ENCODE measurements around the gene PITPNM1. TPM values are rescaled to one million over a fixed set of nuclear protein-coding genes. Genes with fewer than 3 reads are reported as not detected.

Gene PITPNM1
- total RNA-seq, 4 donors from 2014 or later: 4.0 to 12.2 (median 7.7) TPM

GRCh38 chr11:67522338-67522737 is 17.2 kb upstream of the PITPNM1 start:
- Histone ChIP-seq H3K4me3 (no peak overlapping the region), H3K36me3 (no peaks in the 10 kb centered on the region), H3K27me3 (peaks cover 0 to 4% (median 4%) of the 10 kb centered on the region in 3 donors), H3K4me1 (no peaks in the 10 kb centered on the region), H3K9me3 (no peaks in the 10 kb centered on the region), H3K27ac (no peak overlapping the region)
- TF ChIP-seq POLR2A (IDR thresholded peaks at IDR 0.05) (no peak), CTCF (IDR thresholded peaks at IDR 0.05 in 4 of 5, conservative IDR thresholded peaks at IDR 0.05 in 1 of 5) (no peak)
- ATAC-seq (no peak), DNase-seq (no peak)
- in situ Hi-C loops (cut with MboI; ENCODE audit: low sequenced_read_pairs in 4 of 4): no loop called here
- intact Hi-C loops (cut with DNase I; ENCODE audit: low total_unique reads): no loop called here

GRCh38 chr11:67521924-67522323 is 16.8 kb upstream of the PITPNM1 start:
- in situ Hi-C loops (cut with MboI; ENCODE audit: low sequenced_read_pairs in 4 of 4): no loop called here
- Histone ChIP-seq H3K4me3 (no peak overlapping the region), H3K27ac (no peak overlapping the region), H3K36me3 (no peaks in the 10 kb centered on the region), H3K4me1 (no peaks in the 10 kb centered on the region), H3K27me3 (peaks cover 0 to 4% (median 4%) of the 10 kb centered on the region in 3 donors), H3K9me3 (no peaks in the 10 kb centered on the region)
- DNase-seq (no peak), ATAC-seq (no peak)
- TF ChIP-seq CTCF (IDR thresholded peaks at IDR 0.05 in 4 of 5, conservative IDR thresholded peaks at IDR 0.05 in 1 of 5): no peak
- no peak for TF ChIP-seq POLR2A (IDR thresholded peaks at IDR 0.05)
- intact Hi-C loops (cut with DNase I; ENCODE audit: low total_unique reads): no loop called here

- ATAC-seq (no peak), DNase-seq (no peak)
- no peaks in the 10 kb centered on the region for H3K36me3 ChIP-seq
- no peak overlapping the region for H3K4me3 ChIP-seq
- TF ChIP-seq POLR2A (IDR thresholded peaks at IDR 0.05) (no peak), CTCF (IDR thresholded peaks at IDR 0.05 in 4 of 5, conservative IDR thresholded peaks at IDR 0.05 in 1 of 5) (no peak)
- no peaks in the 10 kb centered on the region for H3K9me3 ChIP-seq
- peaks cover 0 to 4% (median 4%) of the 10 kb centered on the region in 3 donors for H3K27me3 ChIP-seq
- in situ Hi-C loops (cut with MboI; ENCODE audit: low sequenced_read_pairs in 4 of 4): no loop called here
- H3K4me1 ChIP-seq: no peaks in the 10 kb centered on the region
- no peak overlapping the region for H3K27ac ChIP-seq
- intact Hi-C loops (cut with DNase I; ENCODE audit: low total_unique reads): no loop called here
Observed at GRCh38 chr11:67520856-67521824, 16.0 kb upstream of the PITPNM1 start.

- in situ Hi-C loops (cut with MboI; ENCODE audit: low sequenced_read_pairs in 4 of 4) (no loop called here), intact Hi-C loops (cut with DNase I; ENCODE audit: low total_unique reads) (no loop called here)
- no peak for ATAC-seq
- Histone ChIP-seq H3K27ac (no peak overlapping the region), H3K9me3 (no peaks in the 10 kb centered on the region), H3K4me3 (no peak overlapping the region), H3K27me3 (peaks cover 0 to 4% (median 4%) of the 10 kb centered on the region in 3 donors), H3K36me3 (no peaks in the 10 kb centered on the region), H3K4me1 (no peaks in the 10 kb centered on the region)
- TF ChIP-seq POLR2A (IDR thresholded peaks at IDR 0.05) (no peak), CTCF (IDR thresholded peaks at IDR 0.05 in 4 of 5, conservative IDR thresholded peaks at IDR 0.05 in 1 of 5) (no peak)
- no peak for DNase-seq
Observed at GRCh38 chr11:67519726-67520125, 14.6 kb upstream of the PITPNM1 start.
